SK-N-SH treated with all-trans-retinoic acid at 6 μM for 48 hours (cell line): ENCODE data around the gene MID1.

Experiments used
- ATAC-seq: fragments of 200-7000 bp; cut with Tn5 transposase; 3 replicates; pipeline ENCODE4 v1.9.1; 2020; ENCODE audit warnings: mild to moderate bottlenecking, moderate library complexity
- ARNTL ChIP-seq: fragments of 450-650 bp; formaldehyde crosslinking; IDR thresholded peaks from 2 replicates; pipeline ENCODE4 v1.5.0; 2020; ENCODE audit warnings: low read depth, mild to moderate bottlenecking, moderate library complexity, borderline replicate concordance
- CREB5 ChIP-seq: fragments of 250-450 bp; sonication (Bioruptor Pico); IDR thresholded peaks from 2 replicates; pipeline ENCODE4 v1.5.1; 2020; ENCODE audit warnings: low read depth, mild to moderate bottlenecking, moderate library complexity
- CSDC2 ChIP-seq: fragments of 250-450 bp; sonication (Bioruptor Pico); IDR thresholded peaks from 2 replicates; pipeline ENCODE4 v1.5.0; 2020; ENCODE audit warnings: mild to moderate bottlenecking, moderate library complexity
- CSRNP3 ChIP-seq: fragments of 250-450 bp; sonication (Bioruptor Pico); IDR thresholded peaks from 2 replicates; pipeline ENCODE4 v1.5.1; 2021; ENCODE audit warnings: mild to moderate bottlenecking, moderate library complexity
- ESRRG ChIP-seq: fragments of 250-450 bp; sonication (Bioruptor Pico); IDR thresholded peaks from 2 replicates; pipeline ENCODE4 v1.6.1; 2021; ENCODE audit warnings: mild to moderate bottlenecking
- GLIS3 ChIP-seq: fragments of 250-450 bp; sonication (Bioruptor Pico); IDR thresholded peaks from 2 replicates; pipeline ENCODE4 v1.5.0; 2020; ENCODE audit warnings: mild to moderate bottlenecking, moderate library complexity
- ISL1 ChIP-seq: fragments of 250-450 bp; sonication (Bioruptor Pico); IDR thresholded peaks from 2 replicates; pipeline ENCODE4 v2.1.2; 2022; ENCODE audit warnings: mild to moderate bottlenecking, moderate library complexity
- OSR1 ChIP-seq: fragments of 250-450 bp; sonication (Bioruptor Pico); IDR thresholded peaks from 2 replicates; pipeline ENCODE4 v1.8.0; 2022; ENCODE audit warnings: moderate library complexity, mild to moderate bottlenecking, inconsistent platforms
- PATZ1 ChIP-seq: fragments of 250-450 bp; sonication (Bioruptor Pico); IDR thresholded peaks from 2 replicates; pipeline ENCODE4 v1.8.0; 2020; ENCODE audit warnings: mild to moderate bottlenecking, moderate library complexity, borderline replicate concordance
- POU6F1 ChIP-seq: fragments of 250-450 bp; sonication (Bioruptor Pico); IDR thresholded peaks from 2 replicates; pipeline ENCODE4 v1.8.0; 2021; ENCODE audit warnings: low read depth, mild to moderate bottlenecking, moderate library complexity, borderline replicate concordance
- PPARA ChIP-seq: fragments of 250-450 bp; sonication (Bioruptor Pico); IDR thresholded peaks from 2 replicates; pipeline ENCODE4 v1.5.0; 2020; ENCODE audit warnings: mild to moderate bottlenecking, borderline replicate concordance
- SNAI2 ChIP-seq: fragments of 250-450 bp; sonication (Bioruptor Pico); IDR thresholded peaks from 2 replicates; pipeline ENCODE4 v1.5.0; 2020; ENCODE audit warnings: mild to moderate bottlenecking, moderate library complexity
- TCF4 ChIP-seq: fragments of 250-450 bp; sonication (Bioruptor Pico); IDR thresholded peaks from 2 replicates; pipeline ENCODE4 v1.8.0; 2021; ENCODE audit warnings: mild to moderate bottlenecking, moderate library complexity, borderline replicate concordance
- TSHZ2 ChIP-seq: fragments of 250-450 bp; sonication (Bioruptor Pico); IDR thresholded peaks from 2 replicates; pipeline ENCODE4 v1.5.0; 2020; ENCODE audit warnings: mild to moderate bottlenecking, moderate library complexity
- ZC3H10 ChIP-seq: fragments of 250-450 bp; sonication (Bioruptor Pico); IDR thresholded peaks from 2 replicates; pipeline ENCODE4 v1.5.1; 2021; ENCODE audit warnings: mild to moderate bottlenecking, moderate library complexity
- ZFP3 ChIP-seq: fragments of 250-450 bp; sonication (Bioruptor Pico); IDR thresholded peaks from 2 replicates; pipeline ENCODE4 v1.5.0; 2020; ENCODE audit warnings: mild to moderate bottlenecking, moderate library complexity
- ZNF565 ChIP-seq: fragments of 450-650 bp; formaldehyde crosslinking; conservative IDR thresholded peaks from 2 replicates; pipeline ENCODE4 v1.5.0; 2020; ENCODE audit warnings: low read depth, mild to moderate bottlenecking, moderate library complexity
- ZNF8 ChIP-seq: fragments of 450-650 bp; formaldehyde crosslinking; IDR thresholded peaks from 2 replicates; pipeline ENCODE4 v1.5.0; 2020; ENCODE audit warnings: mild to moderate bottlenecking, moderate library complexity

Gene MID1

GRCh38 chrX:10483191-10483831 lies 137.1 kb downstream of the MID1 start:
- TF ChIP-seq TCF4 (CRISPR knock-in tag) (no peak), CSDC2 (CRISPR knock-in tag) (no peak), ISL1 (CRISPR knock-in tag) (no peak), PATZ1 (no peak), ESRRG (CRISPR knock-in tag) (no peak), ZFP3 (CRISPR knock-in tag) (no peak), ZNF8 (CRISPR knock-in tag) (no peak), PPARA (no peak), SNAI2 (CRISPR knock-in tag) (no peak)
- ATAC-seq = no peak

GRCh38 chrX:10482708-10483107 lies 137.7 kb downstream of the MID1 start:
- TF ChIP-seq PPARA (no peak), ZNF565 (CRISPR knock-in tag) (no peak), CSDC2 (CRISPR knock-in tag) (no peak), ZFP3 (CRISPR knock-in tag) (no peak), ISL1 (CRISPR knock-in tag) (no peak), PATZ1 (no peak), OSR1 (CRISPR knock-in tag) (no peak), TSHZ2 (CRISPR knock-in tag) (no peak), GLIS3 (CRISPR knock-in tag) (no peak), ESRRG (CRISPR knock-in tag) (no peak), ARNTL (no peak), POU6F1 (CRISPR knock-in tag) (no peak), ZC3H10 (CRISPR knock-in tag) (no peak)
- ATAC-seq = no peak

- TF ChIP-seq POU6F1 (CRISPR knock-in tag) = no peak
- no peak for TF ChIP-seq TCF4 (CRISPR knock-in tag)
- TF ChIP-seq ESRRG (CRISPR knock-in tag) = no peak
- TF ChIP-seq OSR1 (CRISPR knock-in tag) = no peak
- no peak for TF ChIP-seq CSRNP3 (CRISPR knock-in tag)
- no peak for TF ChIP-seq GLIS3 (CRISPR knock-in tag)
- no peak for TF ChIP-seq CREB5 (CRISPR knock-in tag)
- TF ChIP-seq ZNF8 (CRISPR knock-in tag) = no peak
- no peak for TF ChIP-seq TSHZ2 (CRISPR knock-in tag)
- no peak for TF ChIP-seq SNAI2 (CRISPR knock-in tag)
- ATAC-seq = no peak
These were observed 138.1 kb downstream of the MID1 start for GRCh38 chrX:10482261-10482660.
